ENCODE results near the gene CDC42EP4. TPM values are rescaled to one million over a fixed set of nuclear protein-coding genes. Genes with fewer than 3 reads are reported as not detected.

Gene CDC42EP4
- total RNA-seq, 4 donors from 2014 or later, result 45.1 to 63.9 (median 52.9) TPM

DNA sequence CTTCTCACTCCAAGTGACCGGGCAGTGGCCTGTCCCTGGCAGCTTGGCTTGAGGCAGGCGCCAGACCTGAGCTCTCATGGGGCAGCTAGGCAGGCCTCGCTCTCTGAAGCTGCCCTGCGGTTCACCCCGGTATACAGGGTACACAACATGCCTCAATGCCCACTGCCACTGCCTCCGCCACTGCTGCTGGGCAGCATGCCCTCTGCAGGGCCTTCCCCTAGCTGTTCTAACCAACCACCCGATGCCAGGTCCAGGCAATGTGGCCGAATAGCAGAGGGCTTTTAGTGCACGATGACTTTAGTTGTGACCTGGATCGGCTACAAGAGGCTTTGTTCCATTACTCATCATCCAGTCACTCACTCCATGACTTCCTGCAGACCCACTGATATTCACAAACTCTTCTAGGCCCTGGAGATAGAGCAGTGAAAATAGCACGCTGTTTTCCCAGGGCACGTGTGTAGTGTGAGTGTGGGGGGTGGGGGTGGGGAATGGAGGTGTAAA lies 19.7 kb downstream of the CDC42EP4 start:
- 46 to 55% methylated on average over 10 of the region's 12 CpGs for WGBS, 2 donors
- Histone ChIP-seq H3K27me3 (no peaks in the 10 kb centered on the region), H3K4me3 (peak overlapping the region in 1 of 4 donors; percentile 47), H3K4me1 (peaks cover 57 to 97% (median 82%) of the 10 kb centered on the region in 3 donors), H3K9me3 (no peaks in the 10 kb centered on the region), H3K36me3 (peaks cover 0 to 17% (median 0%) of the 10 kb centered on the region in 3 donors), H3K27ac (peak overlapping the region; percentile 80 to 93 (median 85))
- TF ChIP-seq, protein P1, sequence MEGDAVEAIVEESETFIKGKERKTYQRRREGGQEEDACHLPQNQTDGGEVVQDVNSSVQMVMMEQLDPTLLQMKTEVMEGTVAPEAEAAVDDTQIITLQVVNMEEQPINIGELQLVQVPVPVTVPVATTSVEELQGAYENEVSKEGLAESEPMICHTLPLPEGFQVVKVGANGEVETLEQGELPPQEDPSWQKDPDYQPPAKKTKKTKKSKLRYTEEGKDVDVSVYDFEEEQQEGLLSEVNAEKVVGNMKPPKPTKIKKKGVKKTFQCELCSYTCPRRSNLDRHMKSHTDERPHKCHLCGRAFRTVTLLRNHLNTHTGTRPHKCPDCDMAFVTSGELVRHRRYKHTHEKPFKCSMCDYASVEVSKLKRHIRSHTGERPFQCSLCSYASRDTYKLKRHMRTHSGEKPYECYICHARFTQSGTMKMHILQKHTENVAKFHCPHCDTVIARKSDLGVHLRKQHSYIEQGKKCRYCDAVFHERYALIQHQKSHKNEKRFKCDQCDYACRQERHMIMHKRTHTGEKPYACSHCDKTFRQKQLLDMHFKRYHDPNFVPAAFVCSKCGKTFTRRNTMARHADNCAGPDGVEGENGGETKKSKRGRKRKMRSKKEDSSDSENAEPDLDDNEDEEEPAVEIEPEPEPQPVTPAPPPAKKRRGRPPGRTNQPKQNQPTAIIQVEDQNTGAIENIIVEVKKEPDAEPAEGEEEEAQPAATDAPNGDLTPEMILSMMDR (IDR thresholded peaks at IDR 0.05), result no peak
- no peak for TF ChIP-seq POLR2A (IDR thresholded peaks at IDR 0.05)
- intact Hi-C loops (cut with DNase I), result no loop called here
- no peak for DNase-seq

DNA sequence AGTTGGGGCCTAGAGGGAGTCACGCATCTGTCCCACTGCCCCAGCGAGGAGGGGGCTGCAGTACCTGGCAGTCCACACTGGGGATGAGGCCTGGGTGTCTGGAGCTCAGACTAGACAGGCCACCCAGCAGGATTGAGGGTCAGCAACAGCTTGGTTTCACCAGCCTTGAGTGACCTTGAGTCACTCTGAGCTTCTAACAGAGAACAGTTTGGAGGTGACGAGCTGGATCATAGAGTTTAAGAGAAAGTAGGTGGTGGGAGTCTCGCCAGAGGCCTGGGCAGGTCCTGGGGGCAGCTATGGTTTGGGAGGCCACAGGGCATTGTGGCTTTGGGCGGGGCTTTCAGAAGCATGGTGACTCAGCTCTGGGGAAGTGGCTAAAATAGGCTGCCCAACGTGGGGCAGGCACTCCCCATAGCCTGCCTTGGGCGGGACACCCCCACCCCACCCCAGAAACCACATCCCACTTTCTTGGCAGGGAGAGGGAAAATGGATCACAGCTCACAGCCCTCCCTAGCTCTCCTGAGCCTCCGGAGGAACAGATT lies 20.5 kb downstream of the CDC42EP4 start:
- Histone ChIP-seq H3K4me3 (peak overlapping the region in 1 of 4 donors; percentile 47), H3K27ac (peak overlapping the region; percentile 80 to 93 (median 85)), H3K4me1 (peaks cover 64 to 100% (median 89%) of the 10 kb centered on the region in 3 donors), H3K36me3 (peaks cover 0 to 20% (median under 1%) of the 10 kb centered on the region in 3 donors), H3K27me3 (no peaks in the 10 kb centered on the region), H3K9me3 (no peaks in the 10 kb centered on the region)
- 40% methylated on average over 5 to 6 of the region's 8 CpGs for WGBS, 2 donors
- TF ChIP-seq, protein P1 (IDR thresholded peaks at IDR 0.05), result no peak
- TF ChIP-seq POLR2A (IDR thresholded peaks at IDR 0.05), result no peak
- DNase-seq, result no peak
- intact Hi-C loops (cut with DNase I), result no loop called here

DNA sequence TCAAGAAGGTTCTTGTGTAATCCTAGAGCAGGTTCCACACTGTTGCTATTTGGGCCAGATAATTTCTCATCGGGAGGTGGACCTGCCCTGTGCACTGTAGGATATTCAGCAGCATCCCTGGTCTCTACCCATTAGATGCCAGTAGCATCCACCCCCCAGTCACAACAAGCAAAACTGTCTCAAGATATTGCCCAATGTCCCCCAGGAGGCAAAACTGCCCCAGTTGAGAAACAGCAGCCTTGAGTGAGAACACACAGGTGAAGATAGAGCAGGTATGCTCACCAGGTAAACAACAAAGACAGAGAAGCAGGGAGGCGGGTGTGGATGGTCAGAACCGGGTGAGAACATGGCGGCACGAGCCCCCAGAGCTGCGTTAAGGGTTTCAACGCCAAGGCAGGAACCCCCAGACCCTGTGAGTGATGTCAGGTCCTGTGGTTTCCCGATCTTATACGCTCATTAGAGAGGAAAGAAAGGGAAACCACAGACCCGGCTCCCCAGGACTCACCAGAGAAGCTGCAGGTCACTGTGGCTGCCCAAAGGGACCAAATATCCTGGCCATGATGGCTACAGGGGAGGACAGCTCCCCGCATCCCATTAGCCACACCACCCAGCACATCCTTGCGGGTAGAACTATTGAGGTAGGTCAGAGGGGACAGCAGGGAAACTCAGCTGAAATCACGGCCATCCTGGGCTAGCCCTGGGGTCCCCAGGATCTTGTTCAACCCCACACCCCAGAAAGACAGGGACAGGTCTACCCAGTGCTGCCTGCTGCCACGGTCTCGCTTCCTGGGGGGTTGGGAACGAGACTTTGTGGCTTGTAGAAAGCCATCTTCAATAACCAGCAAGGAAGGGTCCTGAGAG lies 21.2 kb downstream of the CDC42EP4 start:
- WGBS, 2 donors, result 54 to 57% methylated on average over 9 to 12 of the region's 16 CpGs
- H3K4me3 ChIP-seq, result peak overlapping the region in 1 of 4 donors; percentile 47
- DNase-seq, result no peak

DNA sequence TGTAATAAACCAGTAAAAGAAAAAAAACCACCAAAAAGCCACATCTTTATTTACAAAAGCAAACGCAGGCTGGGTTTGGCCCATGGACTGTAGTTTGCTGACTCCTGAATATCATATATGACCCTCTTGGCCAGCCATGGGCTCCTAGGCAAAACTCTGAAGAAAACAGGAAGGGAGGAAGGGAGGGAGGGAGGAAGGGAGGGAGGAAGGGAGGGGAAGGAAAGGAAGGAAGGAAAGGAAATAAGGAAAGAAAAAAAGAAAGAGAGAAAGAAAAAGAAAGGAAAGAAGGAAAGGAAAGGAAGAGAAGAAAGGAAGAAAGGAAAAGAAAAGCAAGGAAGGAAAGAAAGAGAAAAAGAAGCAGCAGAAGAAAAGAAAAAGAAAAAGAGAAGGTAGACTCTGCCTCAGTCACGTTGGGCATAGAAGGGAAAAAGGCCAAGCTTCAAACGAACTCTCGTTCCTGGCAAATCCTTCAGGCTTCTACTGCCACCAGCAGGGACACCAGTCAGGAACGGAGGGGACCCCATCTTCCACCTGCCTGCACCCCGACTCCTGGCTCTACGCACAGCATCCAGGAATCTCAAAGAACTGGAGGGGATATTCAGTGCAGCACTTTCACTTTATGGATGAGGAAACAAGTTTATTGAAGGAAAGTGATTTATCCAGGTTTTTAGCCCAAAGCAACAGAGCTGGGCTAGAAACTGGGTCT lies 22.1 kb downstream of the CDC42EP4 start:
- no peak for DNase-seq

More for the DNA sequence above, 21.2 kb downstream of the CDC42EP4 start:
- H3K27ac ChIP-seq, result peak overlapping the region; percentile 80 to 93 (median 85)
- no peaks in the 10 kb centered on the region for H3K27me3 ChIP-seq
- no peaks in the 10 kb centered on the region for H3K9me3 ChIP-seq
- H3K4me1 ChIP-seq, result peaks cover 66 to 100% (median 96%) of the 10 kb centered on the region in 3 donors
- H3K36me3 ChIP-seq, result peaks cover 4 to 27% (median 8%) of the 10 kb centered on the region in 3 donors
- TF ChIP-seq POLR2A (IDR thresholded peaks at IDR 0.05), result no peak
- TF ChIP-seq, protein P1 (IDR thresholded peaks at IDR 0.05), result no peak
- intact Hi-C loops (cut with DNase I), result no loop called here

More for the DNA sequence above, 22.1 kb downstream of the CDC42EP4 start:
- TF ChIP-seq POLR2A (IDR thresholded peaks at IDR 0.05), result no peak
- TF ChIP-seq, protein P1 (IDR thresholded peaks at IDR 0.05), result no peak
- no peaks in the 10 kb centered on the region for H3K9me3 ChIP-seq
- peaks cover 13 to 31% (median 16%) of the 10 kb centered on the region in 3 donors for H3K36me3 ChIP-seq
- WGBS, 2 donors, result 54 to 55% methylated on average over 7 of the region's 7 CpGs
- intact Hi-C loops (cut with DNase I), result no loop called here
- H3K27me3 ChIP-seq, result no peaks in the 10 kb centered on the region
- peaks cover 66 to 100% (median 98%) of the 10 kb centered on the region in 3 donors for H3K4me1 ChIP-seq
- H3K27ac ChIP-seq, result peak overlapping the region; percentile 80 to 93 (median 85)
- no peak overlapping the region for H3K4me3 ChIP-seq
